HepG2 (cell line): ENCODE results near the gene MAD2L2. TPM values are rescaled to one million over a fixed set of nuclear protein-coding genes. Genes with fewer than 3 reads are reported as not detected.

Source experiments
- ASH2L ChIP-seq: fragments of 300-600, 200-600 bp; sonication (generic); IDR thresholded peaks from 2 replicates; pipeline ENCODE4 v1.7.0; 2017; ENCODE audit warnings: low read depth, mild to moderate bottlenecking, moderate library complexity, mixed read lengths, low read length; ENCODE audit not compliant: insufficient read length
- KDM6A ChIP-seq: IDR thresholded peaks from 2 replicates; pipeline ENCODE4 v1.6.1; 2016; ENCODE audit warnings: low read depth
- KLF12 ChIP-seq: sonication (generic); formaldehyde crosslinking; IDR thresholded peaks from 2 replicates; pipeline ENCODE4 v1.4.0; 2020; ENCODE audit warnings: missing genetic modification reagents, borderline replicate concordance
- PATZ1 ChIP-seq: sonication (generic); formaldehyde crosslinking; IDR thresholded peaks from 2 replicates; pipeline ENCODE4 v1.4.0; 2020; ENCODE audit warnings: missing genetic modification reagents
- PBX2 ChIP-seq: IDR thresholded peaks from 2 replicates; pipeline ENCODE4 v1.6.1; 2016; ENCODE audit warnings: control low read depth
- POLR2AphosphoS5 ChIP-seq: IDR thresholded peaks from 2 replicates; pipeline ENCODE4 v1.6.1; 2012; ENCODE audit warnings: low read depth, low read length
- RBFOX2 ChIP-seq: fragments of 200-400 bp; formaldehyde crosslinking; IDR thresholded peaks from 2 replicates; pipeline ENCODE4 v1.6.1; 2017; ENCODE audit warnings: low read depth, mild to moderate bottlenecking, low read length
- RBM39 ChIP-seq: fragments of 200-400 bp; formaldehyde crosslinking; IDR thresholded peaks from one replicate; pipeline ENCODE4 v1.6.1; 2018; ENCODE audit warnings: antibody characterized with exemption, mild to moderate bottlenecking, low read depth, low read length; ENCODE audit not compliant: poor library complexity, severe bottlenecking
- THAP8 ChIP-seq: sonication (generic); formaldehyde crosslinking; IDR thresholded peaks from 2 replicates; pipeline ENCODE4 v1.5.1; 2020; ENCODE audit warnings: missing genetic modification reagents, mild to moderate bottlenecking, borderline replicate concordance
- THRA ChIP-seq: sonication (generic); formaldehyde crosslinking; IDR thresholded peaks from 2 replicates; pipeline ENCODE4 v1.4.0; 2020; ENCODE audit warnings: missing genetic modification reagents, borderline replicate concordance
- USF2 ChIP-seq, 2 experiments: sonication (generic) in 1 of 2; formaldehyde crosslinking in 1 of 2; IDR thresholded peaks; 2 replicates each; pipeline versions ENCODE4 v1.5.1 to v1.6.1; 2011 to 2020; ENCODE audit warnings: borderline replicate concordance in 1 of 2, low read depth in 1 of 2, low read length in 1 of 2, mild to moderate bottlenecking in 1 of 2, missing genetic modification reagents in 1 of 2, moderate library complexity in 1 of 2
- ZBTB2 ChIP-seq: sonication (generic); formaldehyde crosslinking; IDR thresholded peaks from 2 replicates; pipeline ENCODE4 v1.8.0; 2022; ENCODE audit warnings: low read depth, missing genetic modification reagents
- ZNF124 ChIP-seq: sonication (generic); formaldehyde crosslinking; IDR thresholded peaks from 2 replicates; pipeline ENCODE4 v1.4.0; 2020; ENCODE audit warnings: missing genetic modification reagents
- ZNF891 ChIP-seq: sonication (generic); formaldehyde crosslinking; IDR thresholded peaks from 2 replicates; pipeline ENCODE4 v1.5.0; 2020; ENCODE audit warnings: mild to moderate bottlenecking, missing genetic modification reagents
- polyA plus RNA-seq, 8 experiments: library from polyadenylated mRNA; depleted of rRNA in 3 of 8; stranded (reverse) in 7 of 8; unstranded in 1 of 8; fragments of >200 nt; fragmentation: Illumina TruSeq in 4 of 8; extraction: Trizol in 4 of 8; gene quantifications; 2 replicates each; pipeline versions ENCODE4 v1.2.1 to v1.2.3, GENCODE V29; 2011 to 2016; ENCODE audit warnings: low read depth in 4 of 8, missing spikeins in 1 of 8, mixed read lengths in 1 of 8; ENCODE audit not compliant: insufficient read depth in 1 of 8
- total RNA-seq, 5 experiments: library from RNA; depleted of rRNA; stranded (reverse); fragments of >200 nt; fragmentation: Illumina TruSeq; extraction: Trizol; gene quantifications; 2 replicates each; pipeline ENCODE4 v1.2.3, GENCODE V29; 2016; ENCODE audit warnings: low read depth in 1 of 5

Gene MAD2L2
- total and polyA plus RNA-seq, 2 of the 13 experiments (the other 11 are each of a cell fraction or from before 2014, with no cell fraction given), result 51.8 to 53.8 TPM

- TF ChIP-seq PATZ1 (CRISPR knock-in tag), result peak; percentile 91
- TF ChIP-seq RBFOX2, result peak; percentile 69
- no peak for TF ChIP-seq ZNF124
- TF ChIP-seq POLR2AphosphoS5, result peak; percentile 57; the same call in 1 of the 2 replicates
- TF ChIP-seq ZNF891 (CRISPR knock-in tag), result peak; percentile 4; the same call in 1 of the 2 replicates
- 0 out of 2 replicates have a peak, but pooled peaks have one; percentile 40 for TF ChIP-seq THRA
- TF ChIP-seq KLF12 (CRISPR knock-in tag), result peak; percentile 80; the same call in 1 of the 2 replicates
- peak; percentile 95 for TF ChIP-seq ZBTB2 (CRISPR knock-in tag)
- no peak for TF ChIP-seq ASH2L
- TF ChIP-seq PBX2 (CRISPR knock-in tag), result no peak
- no peak for TF ChIP-seq USF2 (IDR thresholded peaks at IDR 0.05; ENCODE audit: low read depth, low read length)
- TF ChIP-seq USF2 (CRISPR knock-in tag; IDR thresholded peaks at IDR 0.05; ENCODE audit: borderline replicate concordance), result no peak; the same call in 1 of the 2 replicates
- peak; percentile 40 for TF ChIP-seq RBM39
- TF ChIP-seq KDM6A (CRISPR knock-in tag), result no peak
- no peak for TF ChIP-seq THAP8
Measured at GRCh38 chr1:11681071-11681771, at the start of gene MAD2L2 (continued).
